Hematopoietic multipotent progenitor cell treated with erythropoietin and hydrocortisone succinate and interleukin-3 and kit ligand, for 17 days (in vitro differentiated cells): ENCODE data around the gene PTGIS.

Source experiments
- DNase-seq: peaks from one replicate; pipeline ENCODE4 v3.0.0-alpha.2; 2015; ENCODE audit warnings: low spot score

Gene PTGIS

DNA sequence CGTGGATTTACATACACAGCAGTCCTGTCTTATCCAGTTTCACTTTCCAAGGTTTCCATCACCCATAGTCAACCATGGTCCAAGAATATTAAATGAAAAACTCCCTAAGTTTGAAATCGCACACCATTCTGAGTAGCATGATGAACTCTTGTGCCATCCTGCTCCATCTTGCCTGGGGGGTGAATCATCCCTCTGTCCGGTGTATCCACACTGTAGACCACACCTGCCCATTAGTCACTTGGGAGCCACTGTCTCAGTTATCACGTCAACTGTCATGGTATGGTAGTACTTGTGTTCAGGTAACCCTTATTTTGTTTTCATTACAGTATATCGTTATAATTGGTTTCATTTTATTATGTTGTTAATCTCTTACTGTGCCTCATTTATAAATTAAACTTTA lies 38.5 kb downstream of the PTGIS start:
- no peak for DNase-seq

DNA sequence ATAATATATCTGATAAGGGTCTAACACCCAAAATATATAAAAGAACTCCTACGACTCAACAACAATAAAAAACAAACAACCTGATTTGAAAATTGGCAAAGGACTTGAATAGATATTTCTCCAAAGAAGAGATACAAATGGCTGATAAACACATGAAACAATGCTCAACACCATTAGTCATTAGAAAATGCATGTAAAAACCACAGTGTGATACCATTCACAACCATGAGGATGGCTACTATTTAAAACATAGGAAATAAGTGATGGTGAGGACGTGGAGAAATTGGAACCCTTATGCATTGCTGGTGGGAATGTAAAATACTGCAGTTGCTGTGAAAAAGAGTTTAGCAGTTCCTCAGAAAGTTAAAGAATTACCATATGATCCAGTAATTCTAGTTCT lies 41.4 kb downstream of the PTGIS start:
- DNase-seq, result no peak

DNA sequence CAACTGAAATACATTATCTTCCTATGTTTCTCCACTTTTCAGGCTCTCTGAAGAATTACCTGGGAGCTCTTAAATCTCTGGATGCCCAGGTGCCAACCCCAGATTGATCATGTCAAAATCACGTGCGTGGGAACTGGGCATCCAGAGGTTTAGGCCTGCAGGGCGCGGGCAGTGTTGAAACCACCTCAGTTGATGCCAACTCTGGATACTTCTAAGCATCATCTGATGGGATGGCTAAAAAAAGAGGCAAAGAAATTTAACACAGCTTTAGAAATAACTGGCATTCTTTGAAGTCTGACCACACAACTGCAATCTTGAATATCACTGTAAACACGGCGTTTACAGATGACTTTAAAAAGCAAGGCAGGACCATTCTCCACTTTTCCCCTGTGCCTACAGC lies 41.9 kb downstream of the PTGIS start:
- DNase-seq, result no peak

DNA sequence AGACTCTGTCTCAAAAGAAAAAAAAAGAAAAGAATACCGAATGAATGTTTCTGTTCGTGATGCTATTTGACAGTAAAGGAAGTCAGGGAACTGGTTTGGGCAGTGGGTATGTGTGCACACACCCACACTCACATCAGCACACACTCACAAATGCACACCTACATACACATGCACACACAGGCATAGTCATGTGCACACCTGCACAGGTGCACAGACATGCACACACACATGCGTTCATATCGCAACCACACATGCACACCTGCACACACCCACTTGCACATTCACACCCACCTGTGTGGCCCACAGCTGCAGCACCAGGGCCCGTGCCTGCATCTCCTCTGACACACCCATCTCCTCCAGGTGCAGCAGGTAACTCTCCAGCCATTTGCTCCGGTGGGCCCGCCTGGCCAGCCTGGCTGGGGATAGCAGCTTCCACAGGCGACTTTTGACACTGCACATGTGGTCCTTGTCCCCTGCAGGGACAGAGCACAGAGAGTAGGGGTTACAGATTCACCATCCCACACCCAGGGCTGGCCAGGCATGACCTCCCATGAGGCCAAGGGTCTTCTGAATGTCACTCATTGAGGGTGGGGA lies 44.1 kb downstream of the PTGIS start:
- no peak for DNase-seq

DNA sequence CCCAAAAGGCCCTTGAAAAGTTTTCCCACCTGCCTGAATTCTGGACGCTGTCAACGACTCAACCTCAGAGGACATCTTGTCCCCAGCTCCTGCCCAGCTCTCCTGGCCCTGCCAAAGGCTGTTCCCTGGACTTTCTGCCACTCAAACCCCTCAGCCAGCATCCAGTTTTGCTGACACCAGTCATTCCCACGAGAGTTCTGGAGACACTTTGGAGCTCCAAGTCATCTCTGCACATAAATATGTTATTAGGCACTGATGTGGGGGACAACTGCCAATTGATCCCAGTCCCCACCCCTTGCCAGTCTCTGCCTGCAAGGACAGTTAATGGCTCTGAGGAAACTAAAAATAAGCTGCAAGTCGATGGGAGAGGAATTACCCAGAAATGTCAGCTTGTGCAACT lies 46.6 kb downstream of the PTGIS start:
- DNase-seq, result no peak

DNA sequence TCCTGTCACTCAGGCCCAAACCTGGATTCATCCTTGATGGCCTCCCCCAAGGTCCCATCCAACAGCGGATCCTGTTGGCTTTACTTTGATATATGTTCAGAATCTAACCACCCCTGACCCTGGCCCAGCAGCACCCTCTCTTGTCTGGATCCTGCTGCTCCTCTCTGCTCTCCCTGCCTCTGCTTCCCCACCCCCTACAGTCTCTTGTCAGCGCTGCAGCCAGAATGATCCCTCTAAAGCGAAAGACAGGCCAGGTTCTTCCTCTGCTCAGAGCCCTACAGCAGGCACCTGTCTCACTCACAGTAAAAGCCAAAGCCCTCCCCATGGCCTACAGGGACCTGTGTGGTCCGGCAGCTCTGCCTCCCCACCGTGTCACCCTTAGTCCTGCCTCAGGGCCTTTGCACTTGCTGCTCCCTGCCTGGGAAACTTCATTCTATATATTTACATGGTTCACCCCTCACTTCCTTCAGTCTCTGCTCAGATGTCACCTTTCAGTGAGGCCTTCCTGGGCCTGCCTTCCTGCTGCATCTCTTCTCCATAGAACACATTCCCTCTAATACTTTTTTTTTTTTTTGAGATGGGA lies 48.1 kb downstream of the PTGIS start:
- no peak for DNase-seq

DNA sequence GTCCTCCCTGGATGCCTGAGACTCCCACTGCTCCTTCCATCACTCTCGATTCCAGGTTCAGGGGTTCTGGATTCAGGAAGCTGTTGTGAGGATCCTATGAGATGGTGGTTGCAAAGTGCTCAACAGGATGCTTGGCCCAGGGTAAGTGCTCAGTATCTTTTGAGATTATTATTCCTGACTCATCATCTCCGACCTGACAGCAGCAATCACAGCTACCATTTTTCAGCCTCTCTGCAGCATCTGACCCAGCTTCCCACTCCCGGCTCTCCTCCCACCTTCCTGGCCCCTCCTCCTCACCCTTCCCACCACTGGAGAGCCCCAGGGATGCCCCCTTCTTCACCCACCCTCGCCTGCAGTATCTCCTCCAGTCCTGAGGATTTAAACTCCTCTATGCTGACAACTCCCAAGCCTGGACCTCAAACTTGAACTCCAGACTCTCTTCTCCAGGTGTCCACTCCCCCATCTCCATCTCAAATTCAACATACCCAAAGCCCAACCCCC lies 48.7 kb downstream of the PTGIS start:
- no peak for DNase-seq

DNA sequence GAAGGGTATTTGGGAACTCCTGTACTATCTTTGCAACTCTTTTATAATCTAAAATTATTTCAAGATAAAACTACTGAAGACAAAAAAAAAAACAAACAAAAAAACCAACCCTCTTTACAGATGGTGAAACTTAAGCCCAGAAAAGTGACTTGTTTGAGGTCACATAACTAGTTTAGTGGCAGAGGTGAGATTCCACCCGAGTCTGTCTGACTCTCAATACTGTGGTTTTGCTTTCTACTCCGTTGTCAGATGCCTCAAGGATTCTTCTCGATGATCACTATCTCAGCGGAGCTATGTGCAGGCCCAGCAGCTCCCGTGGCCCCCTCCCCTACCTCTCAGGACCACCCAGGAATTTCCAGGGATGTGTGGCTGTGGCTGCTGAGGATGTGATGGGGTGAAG lies 49.4 kb downstream of the PTGIS start:
- no peak for DNase-seq

DNA sequence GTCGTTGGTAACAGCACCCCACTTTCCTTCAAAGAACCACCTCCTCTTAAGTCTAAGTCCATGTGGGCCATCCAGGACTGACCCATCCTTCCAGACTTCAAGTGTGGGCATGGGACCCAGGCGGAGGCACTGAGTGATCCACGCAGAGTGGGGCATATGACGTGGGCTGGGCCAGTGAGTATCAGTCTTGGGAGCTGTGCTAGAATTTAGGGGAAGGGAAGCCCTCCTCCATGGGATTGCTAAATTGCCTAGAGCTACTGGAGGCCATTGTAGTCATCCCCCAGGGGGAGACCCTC lies 50.2 kb downstream of the PTGIS start:
- DNase-seq, result no peak

DNA sequence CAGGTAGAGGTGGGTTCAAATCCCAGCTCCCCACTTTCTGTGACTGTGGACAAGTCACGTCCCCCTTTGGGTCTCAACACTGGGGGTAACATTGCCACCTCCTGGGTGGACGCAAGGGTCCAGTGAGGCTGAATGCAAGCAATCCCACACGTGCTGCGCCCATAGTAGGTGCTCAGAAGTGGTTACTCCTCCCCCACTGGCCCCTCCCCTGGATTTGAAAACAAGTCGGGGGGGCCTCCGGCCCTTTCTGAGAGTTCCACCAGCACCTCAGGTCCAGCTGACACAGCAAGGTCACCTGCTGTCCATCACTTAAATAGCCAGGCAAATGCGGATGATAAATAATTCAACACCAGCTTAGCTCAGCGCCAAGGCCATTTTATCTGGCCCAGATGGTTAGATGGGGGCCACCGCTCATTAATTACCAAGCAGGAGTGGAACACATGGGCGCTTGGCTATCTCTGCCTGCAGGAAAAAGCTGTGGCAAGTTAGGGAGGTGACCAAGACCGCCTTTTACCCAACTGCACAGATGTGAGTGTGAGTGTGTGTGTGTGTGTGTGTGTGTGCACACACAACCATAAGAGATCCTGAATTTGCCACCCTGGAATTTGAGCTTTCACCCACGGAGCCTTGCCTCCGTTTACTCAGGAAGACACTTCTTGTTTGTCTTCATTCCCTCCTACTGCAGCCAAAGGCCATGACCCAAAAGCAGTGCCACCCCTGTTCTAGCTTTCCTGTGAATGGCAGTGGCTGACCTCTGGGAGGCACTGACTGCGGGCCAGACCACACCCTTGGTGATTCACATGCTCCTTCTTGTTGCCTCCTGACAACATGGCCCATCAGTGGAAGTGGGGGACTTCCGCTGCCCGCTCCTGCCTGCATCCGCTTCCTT lies 50.8 kb downstream of the PTGIS start:
- DNase-seq, result no peak

DNA sequence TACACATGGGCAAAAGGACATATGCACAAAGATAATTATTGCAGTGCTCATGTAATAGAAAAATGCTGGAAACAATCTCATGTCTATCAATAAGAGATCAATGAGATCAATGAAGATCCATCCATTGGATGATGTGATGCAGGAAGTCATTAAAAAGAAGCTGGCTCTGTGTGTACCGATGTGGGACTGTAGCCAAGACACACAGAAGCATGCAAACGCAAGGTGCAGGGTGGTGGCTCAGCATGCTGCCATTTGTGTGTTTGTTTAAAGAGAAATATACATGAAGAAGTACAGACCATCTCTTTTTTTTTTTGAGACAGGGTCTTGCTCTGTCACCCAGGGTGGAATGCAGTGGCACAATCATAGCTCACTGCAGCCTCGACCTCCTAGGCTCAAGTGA lies 52.4 kb downstream of the PTGIS start:
- DNase-seq, result no peak

DNA sequence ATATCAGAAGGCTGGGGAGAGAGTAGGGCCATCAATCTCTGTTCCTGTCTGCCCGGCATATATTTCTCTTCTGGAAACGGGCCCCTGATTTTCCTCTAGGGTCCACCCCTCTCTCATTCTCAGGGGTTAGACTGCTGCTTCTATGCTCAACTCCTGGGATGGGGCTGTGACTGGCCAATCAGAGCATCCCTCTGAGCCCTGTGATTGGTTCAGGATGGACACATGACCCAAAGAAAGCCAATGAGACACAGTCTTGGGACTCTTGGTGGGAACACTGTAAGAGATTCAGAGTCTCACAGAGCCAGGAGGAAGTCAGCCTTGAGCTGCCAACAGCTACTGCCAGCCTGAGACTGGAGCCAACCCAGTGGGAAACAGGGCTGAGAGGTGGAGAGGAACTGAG lies 54.4 kb downstream of the PTGIS start:
- DNase-seq, result no peak

DNA sequence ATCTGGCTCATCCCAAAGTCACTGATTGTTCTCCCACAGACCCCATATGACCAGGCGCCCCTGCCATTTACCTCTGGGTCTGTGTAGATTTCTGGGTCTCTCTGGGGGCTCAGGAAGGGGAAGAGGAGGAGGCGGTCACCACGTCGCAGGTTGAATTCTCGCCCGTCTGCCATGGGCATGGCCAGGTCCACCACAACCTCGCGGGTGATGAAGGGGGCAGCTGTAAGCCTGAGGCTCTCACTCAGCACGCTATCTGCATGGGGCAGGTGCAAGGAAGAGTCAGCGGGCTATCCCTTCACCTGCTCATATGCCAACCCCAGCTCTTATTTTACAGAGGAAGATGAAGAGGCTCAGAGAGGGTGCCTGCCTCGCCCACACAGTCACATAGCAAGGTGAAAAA lies 54.9 kb downstream of the PTGIS start:
- DNase-seq, result no peak

DNA sequence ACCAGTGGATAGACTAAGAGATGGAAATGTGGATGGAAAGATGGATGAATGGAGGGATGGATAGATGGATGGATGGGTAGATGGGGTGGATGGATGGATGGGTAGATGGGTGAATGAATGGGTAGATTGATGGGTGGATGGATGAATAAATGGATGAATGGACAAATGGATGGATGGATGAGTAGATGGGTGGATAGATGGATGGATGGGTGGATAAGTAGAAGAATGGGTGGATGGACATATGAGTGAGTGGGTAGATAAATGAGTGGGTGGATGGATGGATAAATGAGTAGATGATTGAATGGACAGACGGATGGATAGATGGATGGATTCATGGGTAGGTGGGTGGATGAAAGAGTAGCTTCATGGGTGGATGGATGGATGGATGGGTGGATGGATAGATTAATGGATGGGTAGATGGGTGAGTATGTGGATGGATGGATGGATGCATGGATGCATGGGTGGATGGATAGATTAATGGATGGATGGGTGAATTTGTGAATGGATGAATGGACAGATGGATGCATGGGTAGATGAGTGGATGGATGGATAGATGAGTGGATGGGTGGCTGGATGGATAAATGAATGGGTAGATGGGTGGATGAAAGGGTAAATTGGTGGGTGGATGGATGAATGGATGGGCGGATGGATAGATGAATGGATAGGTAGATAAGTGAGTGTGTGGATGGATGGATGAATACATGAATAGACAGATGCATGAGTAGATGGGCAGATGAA lies 56.0 kb downstream of the PTGIS start:
- no peak for DNase-seq

DNA sequence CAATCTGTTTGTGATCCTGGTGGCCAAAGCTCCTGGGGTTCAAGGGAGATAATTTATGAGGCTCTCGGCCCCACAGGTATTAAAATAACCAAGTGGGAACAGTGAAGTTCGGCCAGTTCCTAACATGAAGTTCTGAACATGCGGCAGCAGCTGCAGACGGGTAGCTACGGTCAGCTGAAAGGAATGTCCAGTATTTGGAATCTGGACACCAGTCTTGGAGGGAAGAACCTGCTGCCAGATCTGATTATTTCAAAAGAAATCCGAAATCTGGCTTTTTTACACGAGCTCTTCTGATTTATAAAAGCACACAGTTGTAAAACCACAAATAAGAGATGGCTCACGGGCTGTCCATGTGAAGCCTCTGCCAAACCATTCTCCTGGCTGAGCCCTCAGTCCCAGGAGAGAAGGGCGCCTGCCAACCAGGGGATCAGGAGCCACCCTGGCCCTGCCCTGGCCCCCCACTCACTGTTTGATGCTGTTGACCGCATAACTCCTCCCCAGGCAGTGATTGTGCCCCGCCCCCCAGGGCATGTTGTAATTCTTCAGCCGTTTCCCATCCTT lies 57.3 kb downstream of the PTGIS start:
- DNase-seq, result no peak

DNA sequence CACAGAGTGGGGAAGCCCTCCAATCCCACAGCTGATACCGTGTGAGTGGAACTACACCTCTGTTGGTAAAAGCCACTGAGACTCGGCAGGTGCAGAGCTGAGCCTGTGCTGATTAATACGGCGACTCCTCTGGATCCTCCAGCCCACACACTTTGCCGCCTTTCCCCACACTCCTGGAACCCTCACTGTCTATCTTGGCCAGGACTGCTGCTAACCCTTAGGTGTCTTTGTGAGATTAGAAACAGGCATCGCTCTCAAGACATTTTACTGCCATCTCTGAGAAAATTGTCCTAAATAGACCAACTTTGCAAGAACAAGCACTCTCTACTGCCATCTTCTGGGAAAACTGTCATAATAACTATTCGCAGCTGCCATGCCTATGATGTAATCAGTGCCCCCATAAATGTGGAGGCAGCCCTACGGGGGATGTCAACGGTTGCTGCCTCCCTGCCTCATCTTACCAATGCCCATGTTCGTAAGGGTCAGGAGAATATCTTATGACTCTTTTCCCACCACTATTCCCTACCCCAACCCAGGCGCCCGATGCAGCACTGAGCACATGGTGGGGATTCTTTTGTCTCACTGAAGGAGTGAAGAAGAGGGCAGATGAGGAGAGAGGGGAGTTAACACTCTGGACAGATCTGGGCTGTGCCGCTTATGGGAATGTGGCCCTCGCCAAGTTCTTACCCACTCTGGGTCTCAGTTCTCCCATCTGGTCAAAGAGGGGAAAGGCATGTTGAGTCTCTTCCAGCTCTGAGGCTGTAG lies 59.3 kb downstream of the PTGIS start:
- DNase-seq, result no peak

DNA sequence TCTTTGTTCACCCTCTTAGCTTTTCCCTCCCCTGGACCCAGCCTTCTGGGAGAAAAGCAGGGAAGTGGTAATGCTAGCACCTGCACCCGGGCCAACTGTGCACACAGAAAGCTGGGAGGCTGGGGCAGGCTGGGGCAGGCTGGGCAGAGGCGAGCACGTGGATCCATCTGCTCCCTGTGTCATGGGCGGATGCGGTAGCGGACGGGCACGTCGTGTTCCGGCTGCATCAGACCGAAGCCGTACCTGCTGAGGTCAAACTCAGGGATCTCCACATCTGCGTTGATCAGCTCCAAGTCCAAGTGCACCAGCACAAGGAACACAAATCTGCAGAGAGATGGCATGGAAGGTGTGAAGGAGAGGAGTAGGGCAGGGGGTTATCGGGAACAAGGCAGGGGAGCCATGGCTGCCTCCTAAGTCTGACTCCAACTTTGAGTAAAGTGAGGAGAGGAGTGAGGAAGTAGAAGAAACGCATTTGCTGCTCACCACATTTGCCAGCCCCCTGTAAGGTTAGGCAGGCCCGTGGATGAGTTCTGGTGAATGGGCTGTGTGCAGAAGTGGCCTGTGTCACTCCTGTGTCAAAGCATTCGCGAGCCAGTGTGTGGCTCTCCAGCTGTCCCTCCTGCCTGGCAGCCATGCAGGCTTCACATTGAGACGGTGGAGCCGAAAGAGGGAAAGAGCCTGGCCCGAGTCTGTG lies 60.0 kb downstream of the PTGIS start:
- DNase-seq, result no peak

DNA sequence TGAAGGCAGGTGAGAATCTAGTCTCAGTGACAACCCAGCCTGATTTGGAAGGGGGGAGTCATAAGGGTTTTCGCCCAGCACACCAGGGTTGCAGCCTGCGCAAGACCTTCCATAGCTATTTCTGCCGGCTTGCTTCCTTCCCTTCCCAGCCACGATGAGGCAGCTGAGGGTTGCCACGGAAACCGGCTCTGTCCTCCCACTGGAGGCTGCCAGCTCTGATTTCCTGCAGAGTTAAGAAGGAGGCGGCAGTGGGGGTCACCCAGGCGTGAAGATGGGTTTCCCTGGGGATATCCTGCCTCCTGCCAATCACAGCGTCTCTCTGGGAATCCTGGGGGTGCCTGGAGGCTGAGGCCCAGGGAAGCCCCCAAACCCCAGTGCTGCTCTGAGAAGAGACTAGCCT lies 62.4 kb downstream of the PTGIS start:
- no peak for DNase-seq

DNA sequence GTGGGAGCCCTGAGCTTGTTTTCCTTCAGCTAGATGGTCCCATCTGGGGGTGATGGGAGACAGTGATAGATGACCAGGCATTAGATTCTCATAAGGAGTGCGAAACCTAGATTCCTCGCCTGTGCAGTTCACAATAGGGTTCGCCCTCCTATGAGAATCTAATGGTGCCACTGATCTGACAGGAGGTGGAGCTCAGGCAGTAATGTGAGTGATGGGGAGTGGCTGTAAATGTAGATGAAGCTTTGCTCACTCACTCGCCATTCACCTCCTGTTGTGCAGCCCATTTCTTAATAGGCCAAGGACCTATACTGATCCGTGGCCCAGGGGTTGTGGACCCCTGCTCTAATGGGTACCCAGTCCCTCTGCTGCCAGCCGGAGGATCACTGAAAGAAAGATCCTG lies 64.8 kb downstream of the PTGIS start:
- no peak for DNase-seq

DNA sequence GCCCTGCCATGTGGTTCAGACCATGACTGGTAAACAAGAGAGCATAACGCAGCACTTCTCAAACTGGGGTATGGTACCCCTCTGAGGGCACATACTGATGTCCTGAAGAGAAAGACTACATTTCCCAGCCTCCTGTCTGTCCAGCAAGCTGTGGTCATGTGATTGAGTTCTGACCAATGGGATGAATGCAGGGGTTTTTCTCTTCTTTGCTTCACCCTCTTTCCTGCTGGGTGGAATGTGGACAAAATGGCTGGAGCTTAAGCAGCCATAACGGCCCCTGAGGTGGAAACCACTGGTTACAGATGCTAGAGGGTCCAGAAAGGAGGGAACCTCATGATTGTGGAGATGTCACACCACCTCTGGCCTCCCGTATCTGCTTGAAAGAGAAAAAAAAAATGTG lies 66.0 kb downstream of the PTGIS start:
- no peak for DNase-seq

DNA sequence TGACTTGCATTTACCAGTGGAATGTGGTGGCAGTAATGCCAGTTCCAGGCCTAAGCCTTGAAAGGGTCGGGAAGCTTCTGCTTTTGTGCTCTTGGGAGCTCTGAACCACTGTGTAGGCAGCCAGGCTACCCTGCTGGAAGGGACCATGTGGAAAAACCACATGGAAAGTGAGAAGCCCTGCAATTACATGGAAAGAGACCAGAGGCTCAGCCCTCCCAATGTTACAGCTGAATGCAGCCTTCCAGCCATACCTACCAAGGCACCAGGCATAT lies 70.6 kb downstream of the PTGIS start:
- no peak for DNase-seq
